AG09319 (cell line): ENCODE measurements around the gene GHRHR.

Experiments
- DNase-seq: peaks from one replicate; pipeline ENCODE4 v3.0.0-alpha.2; 2010; ENCODE audit warnings: low read depth; ENCODE audit errors: extremely low read depth
- TF ChIP-seq, protein P1 (sequence below): IDR thresholded peaks from 2 replicates; pipeline ENCODE4 v1.5.1; 2011; ENCODE audit warnings: low read depth, mild to moderate bottlenecking, inconsistent platforms, low read length, moderate library complexity

GHRHR gene

DNA sequence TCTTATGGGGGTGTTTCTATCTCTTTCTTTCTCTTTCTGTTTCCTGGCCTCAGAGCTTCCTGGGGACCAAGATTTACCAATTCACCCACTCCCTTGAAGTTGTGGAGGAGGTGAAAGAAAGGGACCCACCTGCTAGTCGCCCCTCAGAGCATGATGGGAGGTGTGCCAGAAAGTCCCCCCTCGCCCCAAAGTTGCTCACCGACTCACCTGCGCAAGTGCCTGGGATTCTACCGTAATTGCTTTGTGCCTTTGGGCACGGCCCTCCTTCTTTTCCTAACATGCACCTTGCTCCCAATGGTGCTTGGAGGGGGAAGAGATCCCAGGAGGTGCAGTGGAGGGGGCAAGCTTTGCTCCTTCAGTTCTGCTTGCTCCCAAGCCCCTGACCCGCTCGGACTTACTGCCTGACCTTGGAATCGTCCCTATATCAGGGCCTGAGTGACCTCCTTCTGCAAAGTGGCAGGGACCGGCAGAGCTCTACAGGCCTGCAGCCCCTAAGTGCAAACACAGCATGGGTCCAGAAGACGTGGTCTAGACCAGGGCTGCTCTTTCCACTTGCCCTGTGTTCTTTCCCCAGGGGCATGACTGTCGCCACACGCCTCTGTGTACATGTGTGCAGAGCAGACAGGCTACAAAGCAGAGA is 39.9 kb upstream of the GHRHR start:
- no peak for DNase-seq
- TF ChIP-seq, protein P1, sequence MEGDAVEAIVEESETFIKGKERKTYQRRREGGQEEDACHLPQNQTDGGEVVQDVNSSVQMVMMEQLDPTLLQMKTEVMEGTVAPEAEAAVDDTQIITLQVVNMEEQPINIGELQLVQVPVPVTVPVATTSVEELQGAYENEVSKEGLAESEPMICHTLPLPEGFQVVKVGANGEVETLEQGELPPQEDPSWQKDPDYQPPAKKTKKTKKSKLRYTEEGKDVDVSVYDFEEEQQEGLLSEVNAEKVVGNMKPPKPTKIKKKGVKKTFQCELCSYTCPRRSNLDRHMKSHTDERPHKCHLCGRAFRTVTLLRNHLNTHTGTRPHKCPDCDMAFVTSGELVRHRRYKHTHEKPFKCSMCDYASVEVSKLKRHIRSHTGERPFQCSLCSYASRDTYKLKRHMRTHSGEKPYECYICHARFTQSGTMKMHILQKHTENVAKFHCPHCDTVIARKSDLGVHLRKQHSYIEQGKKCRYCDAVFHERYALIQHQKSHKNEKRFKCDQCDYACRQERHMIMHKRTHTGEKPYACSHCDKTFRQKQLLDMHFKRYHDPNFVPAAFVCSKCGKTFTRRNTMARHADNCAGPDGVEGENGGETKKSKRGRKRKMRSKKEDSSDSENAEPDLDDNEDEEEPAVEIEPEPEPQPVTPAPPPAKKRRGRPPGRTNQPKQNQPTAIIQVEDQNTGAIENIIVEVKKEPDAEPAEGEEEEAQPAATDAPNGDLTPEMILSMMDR, result no peak

DNA sequence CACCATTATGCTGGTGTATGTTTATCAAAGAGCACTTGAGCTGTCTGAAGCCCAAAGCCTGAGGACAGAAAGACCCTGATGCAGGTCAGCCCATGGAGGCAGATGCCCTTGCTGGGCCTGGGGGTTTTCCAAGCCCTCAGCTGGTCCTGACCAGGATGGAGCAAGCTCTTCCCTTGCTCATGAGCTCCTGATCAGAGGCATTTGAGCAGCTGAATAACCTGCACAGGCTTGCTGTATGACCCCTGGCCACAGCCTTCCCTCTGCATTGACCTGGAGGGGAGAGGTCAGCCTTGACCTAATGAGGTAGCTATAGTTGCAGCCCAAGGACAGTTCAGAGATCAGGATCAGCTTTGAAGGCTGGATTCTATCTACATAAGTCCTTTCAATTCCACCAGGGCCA is 39.1 kb upstream of the GHRHR start:
- DNase-seq, result no peak
- TF ChIP-seq, protein P1, result no peak

DNA sequence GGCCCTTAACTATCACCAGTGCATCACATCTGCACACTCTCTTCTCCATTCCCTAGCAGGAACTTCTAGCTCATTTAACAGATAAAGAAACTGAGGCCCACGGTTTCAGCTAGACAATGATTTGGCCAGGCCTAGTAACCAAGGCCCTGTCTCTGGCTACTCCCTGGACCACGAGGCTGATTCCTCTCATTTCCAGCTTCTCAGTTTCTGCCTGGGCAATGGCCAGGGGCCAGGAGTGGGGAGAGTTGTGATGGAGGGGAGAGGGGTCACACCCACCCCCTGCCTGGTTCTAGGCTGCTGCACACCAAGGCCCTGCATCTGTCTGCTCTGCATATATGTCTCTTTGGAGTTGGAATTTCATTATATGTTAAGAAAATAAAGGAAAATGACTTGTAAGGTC is 38.6 kb upstream of the GHRHR start:
- DNase-seq, result no peak
- TF ChIP-seq, protein P1, result no peak

DNA sequence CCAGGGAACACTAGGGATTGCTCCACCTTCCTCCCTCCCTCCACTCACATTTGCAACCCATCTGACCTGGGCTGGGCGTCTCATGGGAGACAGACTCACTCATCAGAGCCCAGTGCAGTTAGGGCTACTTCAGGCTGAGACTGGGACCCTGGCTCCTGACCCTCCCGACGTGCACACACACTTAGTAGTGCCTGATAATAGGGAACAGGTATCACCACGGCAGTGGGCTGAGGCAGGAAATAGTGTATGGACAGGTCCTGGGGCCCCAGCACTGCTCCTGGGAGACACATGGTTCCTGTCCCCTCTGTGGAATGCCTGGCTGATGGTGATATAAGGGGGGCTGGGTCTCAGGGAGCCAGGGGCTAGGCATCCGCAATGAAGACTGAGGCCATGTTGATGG is 37.8 kb upstream of the GHRHR start:
- TF ChIP-seq, protein P1, result no peak
- DNase-seq, result no peak

DNA sequence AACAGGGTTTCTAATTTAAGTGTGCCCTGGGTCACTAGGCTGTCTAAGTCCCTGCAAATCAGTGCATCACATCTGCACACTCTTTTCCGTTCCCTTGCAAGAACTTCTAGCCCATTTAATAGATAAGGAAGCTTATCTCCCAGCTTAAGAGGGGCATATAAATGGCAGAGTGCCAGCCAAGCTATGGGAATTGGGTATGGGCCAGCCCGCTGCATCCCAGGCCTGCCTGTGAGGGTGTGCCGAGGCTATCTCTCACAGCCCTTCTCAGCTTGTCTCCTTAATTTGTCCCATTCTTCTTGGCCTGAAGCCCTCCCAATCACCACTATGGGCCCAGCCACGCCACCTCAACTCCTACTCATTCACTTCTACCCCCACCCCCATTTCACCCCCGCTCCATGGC is 37.4 kb upstream of the GHRHR start:
- DNase-seq, result no peak
- TF ChIP-seq, protein P1, result no peak

DNA sequence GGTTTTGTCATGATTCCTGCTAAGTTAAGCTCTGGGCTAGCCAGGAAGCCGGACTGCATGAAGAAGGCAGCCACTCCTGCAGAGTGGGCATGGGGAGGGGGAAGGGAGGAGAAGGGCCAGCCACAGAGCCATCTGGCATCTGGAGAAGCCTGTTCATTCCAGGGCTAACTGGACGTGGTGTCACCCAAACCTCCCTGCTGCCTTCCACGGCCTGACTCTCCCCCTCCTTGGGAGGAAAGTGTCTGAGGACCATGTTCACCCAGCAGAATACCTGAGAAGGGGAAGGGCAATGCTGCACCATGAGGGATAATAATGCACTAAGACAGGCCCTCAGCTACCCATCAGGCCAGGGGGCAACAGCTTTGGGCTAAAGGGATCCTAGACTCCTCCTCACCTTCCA is 36.7 kb upstream of the GHRHR start:
- TF ChIP-seq, protein P1, result no peak
- no peak for DNase-seq

DNA sequence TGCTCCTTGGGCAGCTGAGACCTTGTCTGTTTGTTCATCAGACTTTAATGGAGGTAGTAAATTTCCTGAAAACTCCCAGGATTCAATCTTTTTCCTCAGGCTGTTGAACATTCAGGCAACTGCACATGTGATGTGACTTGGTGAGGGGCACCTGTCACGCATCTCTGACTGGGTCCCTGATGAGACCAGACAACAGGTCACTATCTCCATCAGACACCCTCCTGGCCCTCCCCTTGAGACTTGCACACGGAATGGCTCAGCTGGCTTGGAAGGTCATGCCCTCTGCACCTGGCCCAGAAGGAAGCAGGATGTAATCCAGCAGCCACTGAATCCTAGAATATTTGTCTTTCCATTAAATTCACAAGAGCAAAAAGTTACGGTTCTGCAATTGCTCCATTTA is 36.2 kb upstream of the GHRHR start:
- DNase-seq, result no peak
- TF ChIP-seq, protein P1, result no peak
